ENCODE results near the gene NGEF.

DNA sequence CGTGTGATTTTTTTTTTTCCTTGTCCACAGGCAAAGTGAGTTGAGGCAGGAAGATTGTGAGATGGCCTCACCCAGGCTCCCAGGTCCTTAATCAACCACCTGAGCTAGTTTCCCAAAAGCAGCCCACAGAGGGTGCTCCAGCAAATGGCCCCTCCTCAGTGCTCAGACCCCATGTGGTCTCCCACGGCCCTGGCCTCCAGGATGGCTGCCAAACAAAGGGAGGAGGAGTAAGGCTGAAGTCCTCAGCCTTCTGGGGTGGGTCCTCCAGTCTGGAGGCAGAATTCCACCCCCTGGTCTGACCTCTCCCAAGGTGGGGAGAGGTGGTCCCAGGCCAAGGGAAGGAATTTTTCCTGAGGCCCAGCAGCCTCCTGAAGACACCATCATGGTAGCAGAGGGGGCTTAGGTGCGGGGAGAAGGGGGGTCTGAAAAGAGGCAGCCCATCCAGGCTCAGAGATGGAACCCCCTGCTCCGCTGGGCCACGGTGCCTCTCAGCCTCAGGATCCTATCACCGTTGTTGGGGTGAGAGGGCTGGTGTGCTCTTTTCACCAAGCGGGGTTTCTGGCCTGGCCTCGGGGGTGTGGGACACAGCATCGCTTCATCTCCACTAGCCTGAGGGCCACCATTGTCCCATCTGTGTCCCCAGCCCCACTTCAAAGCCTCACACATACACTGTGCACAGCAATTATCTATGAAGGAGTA lies 2.3 kb downstream of the NGEF start:
- TF ChIP-seq CBX5 (IDR thresholded peaks at IDR 0.05; ENCODE audit: borderline replicate concordance, low read depth) = no peak
- TF ChIP-seq, protein P1, sequence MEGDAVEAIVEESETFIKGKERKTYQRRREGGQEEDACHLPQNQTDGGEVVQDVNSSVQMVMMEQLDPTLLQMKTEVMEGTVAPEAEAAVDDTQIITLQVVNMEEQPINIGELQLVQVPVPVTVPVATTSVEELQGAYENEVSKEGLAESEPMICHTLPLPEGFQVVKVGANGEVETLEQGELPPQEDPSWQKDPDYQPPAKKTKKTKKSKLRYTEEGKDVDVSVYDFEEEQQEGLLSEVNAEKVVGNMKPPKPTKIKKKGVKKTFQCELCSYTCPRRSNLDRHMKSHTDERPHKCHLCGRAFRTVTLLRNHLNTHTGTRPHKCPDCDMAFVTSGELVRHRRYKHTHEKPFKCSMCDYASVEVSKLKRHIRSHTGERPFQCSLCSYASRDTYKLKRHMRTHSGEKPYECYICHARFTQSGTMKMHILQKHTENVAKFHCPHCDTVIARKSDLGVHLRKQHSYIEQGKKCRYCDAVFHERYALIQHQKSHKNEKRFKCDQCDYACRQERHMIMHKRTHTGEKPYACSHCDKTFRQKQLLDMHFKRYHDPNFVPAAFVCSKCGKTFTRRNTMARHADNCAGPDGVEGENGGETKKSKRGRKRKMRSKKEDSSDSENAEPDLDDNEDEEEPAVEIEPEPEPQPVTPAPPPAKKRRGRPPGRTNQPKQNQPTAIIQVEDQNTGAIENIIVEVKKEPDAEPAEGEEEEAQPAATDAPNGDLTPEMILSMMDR (IDR thresholded peaks at IDR 0.05 in 2 of 3, conservative IDR thresholded peaks at IDR 0.05 in 1 of 3; ENCODE audit: insufficient read depth in 2 of 3, low read depth in 1 of 3, low read length in 3 of 3) = no peak
- no peak for TF ChIP-seq U2AF1 (optimal IDR thresholded peaks at IDR 0.05; ENCODE audit: low read depth, low read length)
- TF ChIP-seq CREM (IDR thresholded peaks at IDR 0.05; ENCODE audit: low read depth) = no peak
- TF ChIP-seq RFX5 (IDR thresholded peaks at IDR 0.05; ENCODE audit: low read depth, low read length) = no peak

Measured in K562 (cell line).